H7 (cell line): Measurements from ENCODE around the gene ANKAR. TPM values are rescaled to one million over a fixed set of nuclear protein-coding genes. Genes with fewer than 3 reads are reported as not detected.
"Not testable (repeated sequence)": the region's sequence is repeated elsewhere in the genome, so short reads cannot be mapped to it uniquely, and the experiment has no call there.

ENCODE experiments used
- DNase-seq: peaks from one replicate; pipeline ENCODE4 v3.0.0; 2012
- H3K27me3 ChIP-seq: 2 replicates; pipeline ENCODE4 v1.6.0; 2011; ENCODE audit warnings: mild to moderate bottlenecking, low read length; ENCODE audit not compliant: control insufficient read depth, insufficient read depth
- H3K36me3 ChIP-seq: replicated peaks from 2 replicates; pipeline ENCODE4 v1.5.1; 2011; ENCODE audit warnings: low read length; ENCODE audit not compliant: control insufficient read depth, insufficient read depth
- H3K4me3 ChIP-seq: 2 replicates; pipeline ENCODE4 v1.5.1; 2011; ENCODE audit warnings: low read depth, mild to moderate bottlenecking, control low read depth, low read length, moderate library complexity; ENCODE audit not compliant: insufficient read depth
- total RNA-seq: library from RNA; depleted of rRNA; stranded (reverse); fragments of >200 nt; shearing (Covaris generic); gene quantifications from 2 replicates; pipeline ENCODE4 v1.2.3, GENCODE V29; 2014

The ANKAR gene
- total RNA-seq, 1 experiment from 2014 or later, result 1.8 TPM

GRCh38 chr2:189676471-189676870 lies 2.0 kb downstream of the ANKAR start:
- no peaks in the 10 kb centered on the region for H3K36me3 ChIP-seq
- peaks cover 2% of the 10 kb centered on the region for H3K27me3 ChIP-seq
- DNase-seq, result no peak

GRCh38 chr2:189679226-189679625 lies 4.8 kb downstream of the ANKAR start:
- H3K36me3 ChIP-seq, result no peaks in the 10 kb centered on the region
- H3K27me3 ChIP-seq, result no peaks in the 10 kb centered on the region; the same call in 1 of the 2 replicates
- DNase-seq, result no peak
- no peak overlapping the region for H3K4me3 ChIP-seq

More at GRCh38 chr2:189676471-189676870, 2.0 kb downstream of the ANKAR start:
- no peak overlapping the region for H3K4me3 ChIP-seq

- H3K27me3 ChIP-seq, result no peaks in the 10 kb centered on the region
- no peaks in the 10 kb centered on the region for H3K36me3 ChIP-seq
- no peak overlapping the region for H3K4me3 ChIP-seq
- DNase-seq, result no peak
Observed at GRCh38 chr2:189681203-189681602, 6.7 kb downstream of the ANKAR start.

- no peak for DNase-seq
- no peaks in the 10 kb centered on the region for H3K27me3 ChIP-seq
- no peaks in the 10 kb centered on the region for H3K36me3 ChIP-seq
- H3K4me3 ChIP-seq, result no peak overlapping the region
Observed at GRCh38 chr2:189681903-189682302, 7.4 kb downstream of the ANKAR start.

GRCh38 chr2:189683348-189683747 lies 8.9 kb downstream of the ANKAR start:
- DNase-seq, result no peak
- Histone ChIP-seq H3K27me3 (no peaks in the 10 kb centered on the region), H3K4me3 (no peak overlapping the region), H3K36me3 (no peaks in the 10 kb centered on the region)

GRCh38 chr2:189684811-189685210 lies 10.3 kb downstream of the ANKAR start:
- no peak for DNase-seq
- Histone ChIP-seq H3K4me3 (no peak overlapping the region), H3K27me3 (no peaks in the 10 kb centered on the region), H3K36me3 (no peaks in the 10 kb centered on the region)

- no peak overlapping the region for H3K4me3 ChIP-seq
- H3K36me3 ChIP-seq, result no peaks in the 10 kb centered on the region
- DNase-seq, result peak; percentile 17
- no peaks in the 10 kb centered on the region for H3K27me3 ChIP-seq
Observed at GRCh38 chr2:189685540-189686229, 11.2 kb downstream of the ANKAR start.

- not testable (repeated sequence) for H3K4me3 ChIP-seq
Observed at GRCh38 chr2:189687796-189688195, 13.3 kb downstream of the ANKAR start.

GRCh38 chr2:189696223-189696622 lies 21.8 kb downstream of the ANKAR start:
- Histone ChIP-seq H3K27me3 (no peaks in the 10 kb centered on the region), H3K36me3 (no peaks in the 10 kb centered on the region), H3K4me3 (no peak overlapping the region)
- DNase-seq, result no peak

More at GRCh38 chr2:189687796-189688195, 13.3 kb downstream of the ANKAR start:
- H3K27me3 ChIP-seq, DNase-seq, H3K36me3 ChIP-seq: not testable (repeated sequence)

GRCh38 chr2:189698020-189698887 lies 23.8 kb downstream of the ANKAR start:
- Histone ChIP-seq H3K27me3 (no peaks in the 10 kb centered on the region), H3K4me3 (peak overlapping the region; percentile 19; the same call in 1 of the 2 replicates)
- peak; percentile 62 for DNase-seq

GRCh38 chr2:189700681-189701080 lies 26.2 kb downstream of the ANKAR start:
- Histone ChIP-seq H3K4me3 (no peak overlapping the region), H3K36me3 (no peaks in the 10 kb centered on the region)
- no peak for DNase-seq

More at GRCh38 chr2:189698020-189698887, 23.8 kb downstream of the ANKAR start:
- no peaks in the 10 kb centered on the region for H3K36me3 ChIP-seq

GRCh38 chr2:189702071-189702470 lies 27.6 kb downstream of the ANKAR start:
- Histone ChIP-seq H3K36me3 (no peaks in the 10 kb centered on the region), H3K4me3 (no peak overlapping the region), H3K27me3 (no peaks in the 10 kb centered on the region)
- DNase-seq, result no peak

More at GRCh38 chr2:189700681-189701080, 26.2 kb downstream of the ANKAR start:
- H3K27me3 ChIP-seq, result no peaks in the 10 kb centered on the region

GRCh38 chr2:189709501-189710221 lies 35.2 kb downstream of the ANKAR start:
- no peak overlapping the region for H3K4me3 ChIP-seq
- DNase-seq, result peak; percentile 16
- no peaks in the 10 kb centered on the region for H3K36me3 ChIP-seq
- H3K27me3 ChIP-seq, result no peaks in the 10 kb centered on the region

- DNase-seq, H3K27me3 ChIP-seq, H3K4me3 ChIP-seq, H3K36me3 ChIP-seq: not testable (repeated sequence)
Observed at GRCh38 chr2:189717593-189717992, 43.1 kb downstream of the ANKAR start.
